ENCODE measurements around the gene MEAF6. TPM values are rescaled to one million over a fixed set of nuclear protein-coding genes. Genes with fewer than 3 reads are reported as not detected.
A peak's percentile ranks its signal among the peaks of the same experiment; 100 is the strongest.

The MEAF6 gene
- total and polyA plus RNA-seq, 2 of the 8 experiments (the other 6 are each of a cell fraction or from before 2014, with no cell fraction given) = 23.0 to 38.8 TPM

DNA sequence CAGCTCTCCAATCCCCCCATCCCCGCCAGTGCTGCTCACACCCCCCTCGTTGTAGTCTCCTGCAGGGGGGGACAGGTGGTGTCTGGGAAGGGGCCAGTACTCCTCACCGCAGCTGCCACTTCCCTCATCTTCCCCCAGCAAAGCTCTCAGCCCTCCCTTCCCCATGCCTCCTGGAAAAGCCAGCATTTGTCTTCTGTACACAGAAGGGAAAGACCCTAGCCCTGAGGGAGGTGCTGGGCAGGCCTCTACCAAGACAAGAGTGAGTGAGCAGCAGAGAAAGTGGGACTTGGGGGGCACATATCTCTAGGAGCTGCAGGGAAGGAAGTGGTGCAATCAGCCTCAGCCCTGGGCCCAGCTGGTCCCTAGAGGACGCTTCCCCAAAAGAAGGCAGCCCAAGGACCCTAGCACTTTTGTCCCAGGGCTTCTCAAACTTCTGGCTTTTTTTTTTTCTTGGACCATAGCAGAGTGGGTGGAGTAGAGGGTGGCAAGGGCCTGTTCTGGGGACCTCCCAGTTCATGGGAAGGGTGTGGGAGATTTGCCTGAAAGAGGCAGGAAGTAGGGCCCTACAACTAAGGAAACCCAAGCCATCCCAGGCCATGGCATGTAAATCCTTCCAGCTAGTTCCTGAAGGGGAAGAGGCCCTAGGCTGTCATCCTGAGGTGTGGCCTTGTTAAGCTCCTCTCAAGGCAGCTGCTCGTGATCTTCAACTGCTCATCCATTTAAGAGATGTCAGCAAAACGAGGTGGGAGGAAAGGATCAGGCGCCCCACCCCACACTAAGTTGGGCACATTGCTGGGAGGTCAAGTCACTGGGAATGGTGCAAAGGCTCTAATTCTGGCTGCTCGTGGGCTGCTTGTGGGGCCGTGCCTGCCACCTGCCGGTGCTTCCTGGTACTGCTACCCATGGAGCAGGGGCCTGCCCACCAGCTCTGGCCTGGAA, 27.6 kb downstream of the MEAF6 start (continued):
- TF ChIP-seq, protein P1, sequence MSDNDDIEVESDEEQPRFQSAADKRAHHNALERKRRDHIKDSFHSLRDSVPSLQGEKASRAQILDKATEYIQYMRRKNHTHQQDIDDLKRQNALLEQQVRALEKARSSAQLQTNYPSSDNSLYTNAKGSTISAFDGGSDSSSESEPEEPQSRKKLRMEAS (IDR thresholded peaks at IDR 0.05) = 0 out of 2 replicates have a peak, but pooled peaks have one; percentile 22
- no peak for TF ChIP-seq BCL11A (IDR thresholded peaks at IDR 0.05; ENCODE audit: low read depth in 2 of 2, low read length in 2 of 2)
